NCI-H345 (cell line): Measurements from ENCODE around the gene LIN7A.

ENCODE experiments used
- DNase-seq: peaks from one replicate; lab custom pipeline; 2025; lab: John Stamatoyannopoulos, UW

Gene LIN7A

DNA sequence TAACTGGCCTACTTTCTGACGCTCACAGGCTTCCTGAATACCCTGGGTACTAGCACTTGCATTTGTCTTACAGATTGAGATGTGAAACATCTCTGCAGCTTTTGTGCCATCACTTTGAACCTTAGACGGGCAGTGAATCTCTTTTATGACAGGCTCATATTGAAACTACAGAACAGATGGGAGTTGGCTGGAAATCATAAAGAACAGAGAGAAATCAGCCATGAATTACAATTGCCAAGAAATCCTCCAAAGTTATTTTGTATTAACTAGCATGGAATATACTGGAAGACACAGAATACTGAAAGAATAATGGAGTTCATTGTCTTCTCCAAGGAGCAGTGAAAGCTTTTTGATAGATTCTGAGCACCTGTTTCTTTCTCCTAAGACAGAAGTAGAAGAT is 188.3 kb downstream of the LIN7A start:
- DNase-seq, result no peak

GRCh38 chr12:80747800-80748199 is 189.9 kb downstream of the LIN7A start:
- DNase-seq, result no peak

DNA sequence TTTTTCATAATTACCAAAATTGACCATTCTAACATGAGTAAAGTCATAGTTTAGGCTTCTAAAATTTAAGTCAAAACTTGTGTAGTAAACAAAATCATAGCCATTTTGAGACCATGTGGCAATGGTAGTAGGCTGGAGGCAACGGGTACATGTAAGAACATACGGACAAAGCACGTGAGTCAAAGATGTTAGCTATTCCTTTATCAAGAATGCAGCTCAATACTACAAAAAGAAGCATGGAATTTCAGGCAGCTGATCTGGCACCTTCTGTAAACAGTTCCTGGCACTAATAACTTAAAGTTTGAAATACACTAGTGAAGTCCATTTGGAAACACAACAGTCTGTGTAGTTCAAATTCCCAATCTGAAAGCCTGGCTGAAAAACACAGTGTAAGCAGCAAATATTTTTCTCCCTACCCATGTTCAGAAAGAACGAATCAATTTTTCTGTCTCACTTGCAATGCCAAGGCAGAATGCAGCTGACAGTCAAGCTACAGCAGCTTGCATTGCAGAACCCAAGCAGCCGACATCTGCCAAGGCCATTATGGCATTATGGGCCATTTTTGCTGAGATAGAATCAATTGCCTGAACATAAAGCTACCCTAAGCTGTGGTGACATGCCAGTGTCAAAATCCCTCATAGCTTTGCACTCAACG is 191.8 kb downstream of the LIN7A start:
- no peak for DNase-seq
